H1 (cell line): Measurements from ENCODE around the gene CEACAM21. TPM values are rescaled to one million over a fixed set of nuclear protein-coding genes. Genes with fewer than 3 reads are reported as not detected.

Experiments
- ATF3 ChIP-seq: IDR thresholded peaks from 2 replicates; pipeline ENCODE4 v1.6.1; 2011; ENCODE audit warnings: low read depth, mild to moderate bottlenecking, low read length; ENCODE audit not compliant: insufficient read depth
- GTF2F1 ChIP-seq: IDR thresholded peaks from 2 replicates; pipeline ENCODE4 v1.6.1; 2012; ENCODE audit warnings: low read depth, low read length, improper control_type of control experiment, borderline replicate concordance
- HDAC6 ChIP-seq: IDR thresholded peaks from one replicate; pipeline ENCODE4 v1.7.1; 2012; ENCODE audit warnings: low read depth, mild to moderate bottlenecking, inconsistent platforms, low read length, moderate library complexity
- RFX5 ChIP-seq: IDR thresholded peaks from 2 replicates; pipeline ENCODE4 v1.6.1; 2011; ENCODE audit warnings: low read depth, low read length, improper control_type of control experiment, borderline replicate concordance
- SIX5 ChIP-seq: IDR thresholded peaks from 2 replicates; pipeline ENCODE4 v1.6.1; 2011; ENCODE audit warnings: mild to moderate bottlenecking, low read depth, low read length
- SRF ChIP-seq: IDR thresholded peaks from 2 replicates; pipeline ENCODE4 v1.6.1; 2011; ENCODE audit warnings: mild to moderate bottlenecking, low read depth, low read length, moderate library complexity
- TEAD4 ChIP-seq: IDR thresholded peaks from 2 replicates; pipeline ENCODE4 v1.6.1; 2012; ENCODE audit warnings: low read depth, low read length, inconsistent platforms, mixed read lengths
- polyA plus RNA-seq, 7 experiments: library from polyadenylated mRNA; depleted of rRNA in 3 of 7; stranded (reverse) in 5 of 7; unstranded in 2 of 7; fragments of >200 nt in 5 of 7; fragments of 200-250 nt in 2 of 7; gene quantifications; 1 replicate in 5 of 7; 2 replicates in 1 of 7; 4 replicates in 1 of 7; pipeline versions ENCODE4 v1.2.1 to v1.2.3, GENCODE V29; 2011 to 2013; ENCODE audit warnings: missing spikeins in 2 of 7, mixed read lengths in 2 of 7
- total RNA-seq: library from RNA; stranded (reverse); fragmentation: NEBNext Ultra II Directional; extraction: Animal tissue kit (Norgen Biotek cat#: 25700); gene quantifications from 2 replicates; pipeline ENCODE4 v1.2.1, GENCODE V29; 2021

Gene CEACAM21
- total and polyA plus RNA-seq, 2 of the 8 experiments (the other 6 are each of a cell fraction or from before 2014, with no cell fraction given) = not detected

- TF ChIP-seq TEAD4 (no peak), ATF3 (no peak), RFX5 (no peak), HDAC6 (no peak), GTF2F1 (no peak), SIX5 (no peak), SRF (no peak)
These were observed 43.1 kb downstream of the CEACAM21 start (continued) for GRCh38 chr19:41619018-41619556.
